Left ventricle myocardium inferior (tissue), 1 donor: ENCODE measurements around the gene ABLIM2. TPM values are rescaled to one million over a fixed set of nuclear protein-coding genes. Genes with fewer than 3 reads are reported as not detected.
"Not testable (repeated sequence)": the region's sequence is repeated elsewhere in the genome, so short reads cannot be mapped to it uniquely, and the experiment has no call there.

ENCODE experiments used
- DNase-seq: peaks from one replicate; pipeline ENCODE4 v3.0.0-alpha.2; 2020
- H3K27ac ChIP-seq: fragments of 200-600 bp; replicated peaks from 2 replicates; pipeline ENCODE4 v1.8.0; 2021
- H3K27me3 ChIP-seq: fragments of 200-600 bp; 2 replicates; pipeline ENCODE4 v1.8.0; 2021; ENCODE audit warnings: low read depth
- H3K36me3 ChIP-seq: fragments of 200-600 bp; 2 replicates; pipeline ENCODE4 v1.8.0; 2021
- H3K4me1 ChIP-seq: fragments of 200-600 bp; 2 replicates; pipeline ENCODE4 v1.8.0; 2021
- H3K4me3 ChIP-seq: fragments of 200-600 bp; 2 replicates; pipeline ENCODE4 v1.8.0; 2021; ENCODE audit warnings: mild to moderate bottlenecking, moderate library complexity
- H3K9me3 ChIP-seq: fragments of 200-600 bp; replicated peaks from 2 replicates; pipeline ENCODE4 v1.8.0; 2021
- CTCF ChIP-seq: fragments of 200-600 bp; IDR thresholded peaks from 2 replicates; pipeline ENCODE4 v1.8.0; 2021; ENCODE audit warnings: antibody characterized with exemption, mild to moderate bottlenecking, borderline replicate concordance
- intact Hi-C: fragments of 100-400 bp; cut with micrococcal nuclease; formaldehyde crosslinking; loops from one replicate; pipeline ENCODE4 v1.11.0; 2022
- total RNA-seq: library from RNA; stranded (reverse); fragmentation: NEBNext Ultra II Directional; extraction: Animal tissue kit (Norgen Biotek cat#: 25700); gene quantifications from one replicate; pipeline ENCODE4 v1.2.1, GENCODE V29; 2021
- donor health status: DM: no; HTN: yes; CAD: no; lungs with severe emphysema.

Gene ABLIM2
- total RNA-seq, 1 donor from 2014 or later: 43.5 TPM

- no peak for TF ChIP-seq CTCF
- DNase-seq: no peak
- Histone ChIP-seq H3K4me1 (peaks cover 11% of the 10 kb centered on the region), H3K27me3 (no peaks in the 10 kb centered on the region), H3K36me3 (no peaks in the 10 kb centered on the region), H3K9me3 (peaks cover 9% of the 10 kb centered on the region), H3K27ac (no peak overlapping the region), H3K4me3 (no peak overlapping the region)
- intact Hi-C loops: no loop called here
These were observed 208.1 kb downstream of the ABLIM2 start for GRCh38 chr4:7950301-7951092.

GRCh38 chr4:7949759-7950158 lies 208.9 kb downstream of the ABLIM2 start:
- peaks cover 11% of the 10 kb centered on the region for H3K4me1 ChIP-seq
- intact Hi-C loops: no loop called here
- no peaks in the 10 kb centered on the region for H3K36me3 ChIP-seq
- H3K4me3 ChIP-seq: no peak overlapping the region
- peaks cover 9% of the 10 kb centered on the region for H3K9me3 ChIP-seq
- no peaks in the 10 kb centered on the region for H3K27me3 ChIP-seq
- DNase-seq: no peak
- H3K27ac ChIP-seq: no peak overlapping the region
- TF ChIP-seq CTCF: no peak

GRCh38 chr4:7947927-7948326 lies 210.7 kb downstream of the ABLIM2 start:
- intact Hi-C loops: no loop called here
- H3K27ac ChIP-seq: no peak overlapping the region
- no peaks in the 10 kb centered on the region for H3K36me3 ChIP-seq
- no peak for DNase-seq
- H3K27me3 ChIP-seq: no peaks in the 10 kb centered on the region
- no peak for TF ChIP-seq CTCF
- no peak overlapping the region for H3K4me3 ChIP-seq
- H3K4me1 ChIP-seq: peaks cover 11% of the 10 kb centered on the region
- H3K9me3 ChIP-seq: no peaks in the 10 kb centered on the region

- DNase-seq: no peak
- H3K9me3 ChIP-seq: no peaks in the 10 kb centered on the region
- no peak for TF ChIP-seq CTCF
- no peaks in the 10 kb centered on the region for H3K27me3 ChIP-seq
- H3K27ac ChIP-seq: no peak overlapping the region
- intact Hi-C loops: no loop called here
- no peaks in the 10 kb centered on the region for H3K36me3 ChIP-seq
- peaks cover 11% of the 10 kb centered on the region for H3K4me1 ChIP-seq
- H3K4me3 ChIP-seq: no peak overlapping the region
These were observed 212.8 kb downstream of the ABLIM2 start for GRCh38 chr4:7945709-7946380.

GRCh38 chr4:7944599-7945220 lies 213.9 kb downstream of the ABLIM2 start:
- Histone ChIP-seq H3K27ac (no peak overlapping the region), H3K27me3 (no peaks in the 10 kb centered on the region), H3K4me3 (no peak overlapping the region), H3K36me3 (no peaks in the 10 kb centered on the region), H3K4me1 (peaks cover 15% of the 10 kb centered on the region), H3K9me3 (no peaks in the 10 kb centered on the region)
- DNase-seq: no peak
- no peak for TF ChIP-seq CTCF
- intact Hi-C loops: no loop called here

- intact Hi-C loops, H3K4me3 ChIP-seq, DNase-seq, H3K9me3 ChIP-seq, H3K27me3 ChIP-seq, H3K27ac ChIP-seq, H3K36me3 ChIP-seq: not testable (repeated sequence)
- H3K4me1 ChIP-seq: peaks cover 18% of the 10 kb centered on the region
These were observed 214.9 kb downstream of the ABLIM2 start for GRCh38 chr4:7943688-7944087.
